ENCODE measurements around the gene SELENOO. TPM values are rescaled to one million over a fixed set of nuclear protein-coding genes. Genes with fewer than 3 reads are reported as not detected.

The SELENOO gene
- total RNA-seq, 4 donors from 2014 or later: 36.1 to 66.6 (median 44.8) TPM

- DNase-seq (ENCODE audit: low spot score in 2 of 2): no peak
- Histone ChIP-seq H3K36me3 (peaks cover 0 to 7% (median 0%) of the 10 kb centered on the region in 3 donors), H3K9me3 (no peaks in the 10 kb centered on the region), H3K27me3 (no peaks in the 10 kb centered on the region), H3K4me1 (peaks cover 0 to 76% (median 47%) of the 10 kb centered on the region in 4 donors), H3K4me3 (no peak overlapping the region), H3K27ac (no peak overlapping the region)
- TF ChIP-seq POLR2A (IDR thresholded peaks at IDR 0.05) (no peak), EP300 (IDR thresholded peaks at IDR 0.05) (no peak), CTCF (IDR thresholded peaks at IDR 0.05) (no peak)
- WGBS, 2 donors: 94 to 95% methylated on average over 10 to 11 of the region's 11 CpGs
Observed at GRCh38 chr22:50188356-50188755, 12.5 kb upstream of the SELENOO start.

GRCh38 chr22:50189184-50189848 is 11.5 kb upstream of the SELENOO start:
- no peak overlapping the region for H3K4me3 ChIP-seq
- H3K27me3 ChIP-seq: no peaks in the 10 kb centered on the region
- no peak for DNase-seq (ENCODE audit: low spot score in 2 of 2)
- H3K4me1 ChIP-seq: peaks cover 0 to 67% (median 45%) of the 10 kb centered on the region in 4 donors
- H3K9me3 ChIP-seq: no peaks in the 10 kb centered on the region
- peaks cover 0 to 16% (median 3%) of the 10 kb centered on the region in 3 donors for H3K36me3 ChIP-seq
- H3K27ac ChIP-seq: peak overlapping the region in 3 of 4 donors; percentile 80 to 93 (median 88)
- TF ChIP-seq POLR2A (IDR thresholded peaks at IDR 0.05) (no peak), CTCF (IDR thresholded peaks at IDR 0.05) (no peak), EP300 (IDR thresholded peaks at IDR 0.05) (no peak)
- WGBS, 2 donors: 72 to 81% methylated on average over 16 to 18 of the region's 20 CpGs

- DNase-seq (ENCODE audit: low spot score in 2 of 2): no peak
- peaks cover 0 to 62% (median 43%) of the 10 kb centered on the region in 4 donors for H3K4me1 ChIP-seq
- H3K4me3 ChIP-seq: peak overlapping the region in 3 of 4 donors; percentile 15 to 48 (median 47)
Observed at GRCh38 chr22:50189849-50190181, 11.0 kb upstream of the SELENOO start.

GRCh38 chr22:50190182-50190940 is 10.4 kb upstream of the SELENOO start:
- H3K4me1 ChIP-seq: peaks cover 0 to 57% (median 38%) of the 10 kb centered on the region in 4 donors
- WGBS, 2 donors: 3 to 15% methylated on average over 11 to 39 of the region's 43 CpGs
- TF ChIP-seq CTCF (IDR thresholded peaks at IDR 0.05) (peak; percentile 25 to 50 (median 40)), POLR2A (IDR thresholded peaks at IDR 0.05) (no peak)
- peak overlapping the region; percentile 9 to 93 (median 84) for H3K27ac ChIP-seq
- peak overlapping the region; percentile 15 to 50 (median 48) for H3K4me3 ChIP-seq
- H3K27me3 ChIP-seq: no peaks in the 10 kb centered on the region
- DNase-seq (ENCODE audit: low spot score in 2 of 2): peak in 1 of 2 donors; percentile 40
- no peaks in the 10 kb centered on the region for H3K9me3 ChIP-seq
- H3K36me3 ChIP-seq: peaks cover 0 to 27% (median 7%) of the 10 kb centered on the region in 3 donors

More at GRCh38 chr22:50189849-50190181, 11.0 kb upstream of the SELENOO start:
- Histone ChIP-seq H3K36me3 (peaks cover 0 to 21% (median 7%) of the 10 kb centered on the region in 3 donors), H3K9me3 (no peaks in the 10 kb centered on the region), H3K27me3 (no peaks in the 10 kb centered on the region), H3K27ac (peak overlapping the region; percentile 9 to 93 (median 84))
- 23 to 31% methylated on average over 3 to 4 of the region's 4 CpGs for WGBS, 2 donors
- TF ChIP-seq EP300 (IDR thresholded peaks at IDR 0.05) (no peak), CTCF (IDR thresholded peaks at IDR 0.05) (no peak), POLR2A (IDR thresholded peaks at IDR 0.05) (no peak)

Data from tibial nerve (tissue), 4 donors.